GM23248 (cell line): ENCODE data around the gene MYH6.

Experiments
- EZH2 ChIP-seq: fragments of 200-600 bp; sonication (generic); IDR thresholded peaks from 2 replicates; pipeline ENCODE4 v1.6.1; 2018; ENCODE audit warnings: antibody characterized with exemption, mild to moderate bottlenecking; ENCODE audit not compliant: insufficient read depth, poor library complexity, severe bottlenecking
- EZH2phosphoT487 ChIP-seq: fragments of 200-600 bp; sonication (generic); IDR thresholded peaks from 2 replicates; pipeline ENCODE4 v1.6.1; 2018; ENCODE audit warnings: antibody characterized with exemption, moderate library complexity, mild to moderate bottlenecking, low read depth; ENCODE audit not compliant: insufficient read depth

GRCh38 chr14:23386999-23387398, 21.1 kb downstream of the MYH6 start:
- TF ChIP-seq EZH2 (no peak), EZH2phosphoT487 (no peak)
